ENCODE results near the gene NLE1.
A peak's percentile ranks its signal among the peaks of the same experiment; 100 is the strongest.

The NLE1 gene

GRCh38 chr17:35084987-35085386 is 57.1 kb downstream of the NLE1 start:
- DNase-seq, result no peak

GRCh38 chr17:35083071-35083470 is 59.0 kb downstream of the NLE1 start:
- DNase-seq, result no peak

- DNase-seq, result peak in 1 of 2 donors; percentile 33
Measured at GRCh38 chr17:35082073-35082657, 59.9 kb downstream of the NLE1 start.

- no peak for DNase-seq
Measured at GRCh38 chr17:35081638-35082037, 60.5 kb downstream of the NLE1 start.

- no peak for DNase-seq
Measured at GRCh38 chr17:35080536-35080935, 61.6 kb downstream of the NLE1 start.

- DNase-seq, result no peak
Measured at GRCh38 chr17:35079547-35080423, 62.3 kb downstream of the NLE1 start.

Measured in CD4-positive, alpha-beta T cell treated with Interleukin-1 beta for 1 hour (primary cell).